SK-N-SH (cell line): ENCODE data around the gene UNC93B1. TPM values are rescaled to one million over a fixed set of nuclear protein-coding genes. Genes with fewer than 3 reads are reported as not detected.

Experiments used
- CTCF ChIA-PET: fragments of 300-600, 350-600 bp; formaldehyde crosslinking; extraction: SDS; loops from one replicate; lab custom pipeline; 2021; lab: Yijun Ruan, JAX
- POLR2A ChIA-PET: fragments of 350-600 bp; sonication (Branson Sonifier 250); formaldehyde crosslinking; extraction: SDS; loops from one replicate; lab custom pipeline; 2020; ENCODE audit warnings: antibody characterized with exemption, inconsistent platforms; lab: Yijun Ruan, JAX
- DNase-seq: peaks from one replicate; pipeline ENCODE4 v3.0.0; 2012
- H2AFZ ChIP-seq: fragments of 200-600 bp; sonication (generic); 2 replicates; pipeline ENCODE4 v1.8.1; 2016; ENCODE audit warnings: antibody characterized with exemption, mild to moderate bottlenecking, low read depth
- H3F3A ChIP-seq: fragments of 200-600 bp; sonication (generic); replicated peaks from 2 replicates; pipeline ENCODE3; 2016; ENCODE audit warnings: antibody characterized with exemption, mild to moderate bottlenecking; ENCODE audit not compliant: insufficient read depth
- H3K27ac ChIP-seq, 2 experiments: fragments of 200-500 bp in 1 of 2; fragments of 200-600 bp in 1 of 2; sonication (Bioruptor generic) in 1 of 2; sonication (generic), shearing (Covaris generic) in 1 of 2; 2 replicates each; pipeline versions ENCODE4 v1.5.1 to v1.6.1; 2014 to 2016; ENCODE audit warnings: low read depth in 2 of 2, inconsistent platforms in 1 of 2, low read length in 1 of 2, mild to moderate bottlenecking in 1 of 2, mixed read lengths in 1 of 2
- H3K27me3 ChIP-seq: fragments of 200-600 bp; sonication (generic), shearing (Covaris generic); 2 replicates; pipeline ENCODE4 v1.6.1; 2016; ENCODE audit warnings: mixed run types; ENCODE audit not compliant: insufficient read depth
- H3K36me3 ChIP-seq, 2 experiments: fragments of 200-500 bp in 1 of 2; fragments of 200-600 bp in 1 of 2; sonication (Bioruptor generic) in 1 of 2; sonication (generic) in 1 of 2; replicated peaks in 1 of 2; 2 replicates each; pipeline versions ENCODE3 to v1.5.1; 2014 to 2016; ENCODE audit warnings: low read length in 1 of 2, mild to moderate bottlenecking in 1 of 2; ENCODE audit not compliant: insufficient read depth in 2 of 2, control insufficient read depth in 1 of 2
- H3K4me1 ChIP-seq, 2 experiments: fragments of 200-500 bp in 1 of 2; fragments of 200-600 bp in 1 of 2; sonication (Bioruptor generic) in 1 of 2; sonication (generic), shearing (Covaris generic) in 1 of 2; 2 replicates each; pipeline versions ENCODE4 v1.5.1 to v1.6.1; 2014 to 2016; ENCODE audit warnings: low read depth in 1 of 2, low read length in 1 of 2, mixed run types in 1 of 2; ENCODE audit not compliant: insufficient read depth in 2 of 2, control insufficient read depth in 1 of 2
- H3K4me2 ChIP-seq: fragments of 200-600 bp; sonication (generic), shearing (Covaris generic); 2 replicates; pipeline ENCODE4 v1.6.1; 2017; ENCODE audit warnings: mixed run types
- H3K4me3 ChIP-seq, 2 experiments: fragments of 200-500 bp in 1 of 2; fragments of 200-600 bp in 1 of 2; sonication (Bioruptor generic) in 1 of 2; sonication (generic), shearing (Covaris generic) in 1 of 2; 2 replicates each; pipeline versions ENCODE4 v1.5.1 to v1.8.1; 2014 to 2016; ENCODE audit warnings: low read depth in 2 of 2, inconsistent platforms in 1 of 2, low read length in 1 of 2, mild to moderate bottlenecking in 1 of 2, mixed read lengths in 1 of 2, moderate library complexity in 1 of 2
- H3K79me2 ChIP-seq: fragments of 200-600 bp; sonication (generic); 2 replicates; pipeline ENCODE4 v1.8.1; 2017; ENCODE audit warnings: mild to moderate bottlenecking; ENCODE audit not compliant: insufficient read depth
- H3K9ac ChIP-seq: fragments of 200-600 bp; sonication (generic); 2 replicates; pipeline ENCODE4 v1.6.1; 2017; ENCODE audit warnings: mixed run types
- H3K9me2 ChIP-seq: fragments of 200-600 bp; sonication (generic); 2 replicates; pipeline ENCODE4 v1.6.1; 2017; ENCODE audit warnings: mixed run types
- H3K9me3 ChIP-seq: fragments of 200-600 bp; sonication (generic); 2 replicates; pipeline ENCODE4 v1.6.1; 2017; ENCODE audit warnings: mixed run types, mild to moderate bottlenecking, moderate library complexity
- H4K20me1 ChIP-seq: fragments of 200-600 bp; sonication (generic); 2 replicates; pipeline ENCODE4 v1.6.1; 2017; ENCODE audit warnings: mild to moderate bottlenecking, mixed run types; ENCODE audit not compliant: insufficient read depth
- CHD2 ChIP-seq: fragments of 150-350 bp; IDR thresholded peaks from 2 replicates; pipeline ENCODE4 v1.6.1; 2018; ENCODE audit warnings: low read length; ENCODE audit not compliant: partially characterized antibody
- GABPA ChIP-seq: IDR thresholded peaks from 2 replicates; pipeline ENCODE4 v1.4.0; 2012; ENCODE audit warnings: low read depth, mild to moderate bottlenecking
- IRF3 ChIP-seq: fragments of 150-350 bp; IDR thresholded peaks from 2 replicates; pipeline ENCODE4 v1.6.1; 2016; ENCODE audit warnings: mild to moderate bottlenecking, low read depth, low read length
- MAX ChIP-seq: IDR thresholded peaks from 2 replicates; pipeline ENCODE4 v1.4.0; 2012; ENCODE audit warnings: low read depth
- NFIC ChIP-seq: IDR thresholded peaks from 2 replicates; pipeline ENCODE4 v1.4.0; 2012; ENCODE audit warnings: borderline replicate concordance
- NRF1 ChIP-seq: IDR thresholded peaks from 2 replicates; pipeline ENCODE4 v1.6.1; 2012; ENCODE audit warnings: low read depth, mild to moderate bottlenecking, low read length
- RAD21 ChIP-seq: IDR thresholded peaks from 2 replicates; pipeline ENCODE4 v1.6.1; 2012; ENCODE audit warnings: mild to moderate bottlenecking, low read length
- REST ChIP-seq: IDR thresholded peaks from 2 replicates; pipeline ENCODE4 v1.6.1; 2012; ENCODE audit warnings: mild to moderate bottlenecking, low read depth, low read length, moderate library complexity
- RFX5 ChIP-seq: IDR thresholded peaks from 2 replicates; pipeline ENCODE4 v1.6.1; 2012; ENCODE audit warnings: mild to moderate bottlenecking, improper control_type of control experiment, low read length
- TCF12 ChIP-seq: IDR thresholded peaks from 2 replicates; pipeline ENCODE4 v1.4.0; 2012
- USF2 ChIP-seq: fragments of 150-350 bp; IDR thresholded peaks from 2 replicates; pipeline ENCODE4 v1.6.1; 2017; ENCODE audit warnings: antibody characterized with exemption, low read length, low read depth, borderline replicate concordance
- YY1 ChIP-seq: IDR thresholded peaks from 2 replicates; pipeline ENCODE4 v1.4.0; 2012; ENCODE audit warnings: low read depth, mild to moderate bottlenecking
- WGBS: methylation state at CpG from one replicate; pipeline ENCODE4 v1.1.6; 2017; ENCODE audit warnings: low lambda C conversion rate; 5-methylcytosine and 5-hydroxymethylcytosine counted together
- polyA plus RNA-seq, 3 experiments: library from polyadenylated mRNA; depleted of rRNA; stranded (reverse); fragments of >200 nt; gene quantifications; 2 replicates each; pipeline ENCODE4 v1.2.3, GENCODE V29; 2012

Gene UNC93B1
- polyA plus RNA-seq, 1 of the 3 experiments (the other 2 are of a cell fraction): 28.9 TPM

DNA sequence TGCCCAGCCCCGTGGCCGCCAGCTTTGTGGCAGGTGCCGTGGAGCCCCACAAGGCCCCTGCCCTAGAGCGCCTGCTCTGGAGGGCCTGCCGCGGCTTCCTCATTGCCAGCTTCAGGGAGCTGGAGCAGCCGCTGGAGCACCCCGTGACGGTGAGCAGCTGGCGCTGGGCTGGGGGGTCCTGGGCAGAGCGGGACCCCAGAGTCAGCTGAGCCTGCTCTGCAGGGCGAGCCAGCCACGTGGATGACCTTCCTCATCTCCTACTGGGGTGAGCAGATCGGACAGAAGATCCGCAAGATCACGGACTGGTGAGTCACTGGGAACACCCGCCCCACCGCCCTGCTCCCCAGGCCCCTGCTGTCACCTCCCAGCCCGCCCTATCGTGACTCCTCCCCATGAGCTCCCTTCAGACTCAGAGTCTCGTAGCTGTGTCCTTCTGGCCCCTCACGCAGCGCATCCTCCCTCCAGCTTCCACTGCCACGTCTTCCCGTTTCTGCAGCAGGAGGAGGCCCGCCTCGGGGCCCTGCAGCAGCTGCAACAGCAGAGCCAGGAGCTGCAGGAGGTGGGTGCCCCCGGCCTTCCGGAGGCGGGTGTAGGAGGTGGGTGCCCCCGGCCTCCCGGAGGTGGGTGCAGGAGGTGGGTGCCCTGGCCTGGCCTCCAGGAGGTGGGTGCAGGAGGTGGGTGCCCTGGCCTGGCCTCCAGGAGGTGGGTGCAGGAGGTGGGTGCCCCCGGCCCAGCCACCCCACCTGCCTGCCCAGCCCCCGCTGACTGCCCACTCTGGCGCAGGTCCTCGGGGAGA, 39.6 kb upstream of the UNC93B1 start (continued):
- TF ChIP-seq REST: no peak
- no peak for TF ChIP-seq CHD2

- Histone ChIP-seq H3K9me3 (no peaks in the 10 kb centered on the region), H2AFZ (no peak overlapping the region), H3K27ac (no peak overlapping the region), H4K20me1 (no peaks in the 10 kb centered on the region), H3K36me3 (no peaks in the 10 kb centered on the region), H3K79me2 (no peaks in the 10 kb centered on the region), H3K4me1 (peaks cover 12 to 19% of the 10 kb centered on the region in 2 experiments; a peak in 2 of 4 replicates), H3F3A (no peaks in the 10 kb centered on the region), H3K4me2 (no peak overlapping the region), H3K27me3 (no peaks in the 10 kb centered on the region), H3K9ac (no peak overlapping the region), H3K4me3 (no peak overlapping the region), H3K9me2 (no peaks in the 10 kb centered on the region)
- POLR2A ChIA-PET: no interaction called here
- TF ChIP-seq NRF1 (no peak), CHD2 (no peak), RFX5 (no peak), NFIC (no peak), IRF3 (no peak), TCF12 (no peak), YY1 (no peak), RAD21 (no peak), USF2 (no peak), GABPA (no peak), MAX (no peak)
- CTCF ChIA-PET: no interaction called here
- peak; percentile 43 for DNase-seq
- WGBS: 93% methylated on average over 3 of the region's 8 CpGs
Observed at GRCh38 chr11:68043029-68043348, 39.1 kb upstream of the UNC93B1 start.
